ENCODE measurements around the gene PRDM16.

DNA sequence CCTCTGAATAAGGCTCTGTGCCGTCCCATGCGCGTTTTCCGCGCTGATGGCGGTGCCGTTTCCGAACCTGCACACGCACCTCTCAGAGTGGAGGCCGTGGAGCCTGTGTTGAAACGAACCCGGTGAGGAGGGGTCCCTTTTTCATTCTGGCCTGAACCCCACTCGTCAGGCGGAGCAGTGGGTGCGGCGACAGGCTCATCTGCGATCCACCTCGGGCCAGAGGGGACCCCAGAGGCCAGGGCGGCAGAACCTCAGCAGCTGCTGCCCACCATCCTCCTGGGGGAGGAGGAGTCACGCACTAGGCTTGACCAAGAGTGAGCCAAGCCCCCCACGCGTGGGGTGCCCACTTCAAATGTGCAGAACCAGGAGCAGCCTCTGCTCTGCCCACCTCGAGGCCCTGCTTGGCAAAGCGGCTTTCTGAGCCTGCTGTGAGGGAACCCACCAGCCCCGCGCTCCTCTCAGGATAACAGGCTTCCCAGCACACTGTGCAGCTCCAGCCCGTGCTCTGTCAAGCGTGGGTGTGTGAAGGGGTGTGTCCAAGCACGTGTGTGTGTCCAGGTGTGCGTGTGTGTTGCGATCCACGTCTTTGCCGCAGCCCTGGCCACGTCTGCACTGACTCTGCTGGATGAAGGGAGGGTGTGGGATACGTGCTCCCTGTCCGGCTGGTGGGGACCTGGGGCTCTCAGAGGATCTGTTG, 6.8 kb downstream of the PRDM16 start:
- TF ChIP-seq, protein P1, sequence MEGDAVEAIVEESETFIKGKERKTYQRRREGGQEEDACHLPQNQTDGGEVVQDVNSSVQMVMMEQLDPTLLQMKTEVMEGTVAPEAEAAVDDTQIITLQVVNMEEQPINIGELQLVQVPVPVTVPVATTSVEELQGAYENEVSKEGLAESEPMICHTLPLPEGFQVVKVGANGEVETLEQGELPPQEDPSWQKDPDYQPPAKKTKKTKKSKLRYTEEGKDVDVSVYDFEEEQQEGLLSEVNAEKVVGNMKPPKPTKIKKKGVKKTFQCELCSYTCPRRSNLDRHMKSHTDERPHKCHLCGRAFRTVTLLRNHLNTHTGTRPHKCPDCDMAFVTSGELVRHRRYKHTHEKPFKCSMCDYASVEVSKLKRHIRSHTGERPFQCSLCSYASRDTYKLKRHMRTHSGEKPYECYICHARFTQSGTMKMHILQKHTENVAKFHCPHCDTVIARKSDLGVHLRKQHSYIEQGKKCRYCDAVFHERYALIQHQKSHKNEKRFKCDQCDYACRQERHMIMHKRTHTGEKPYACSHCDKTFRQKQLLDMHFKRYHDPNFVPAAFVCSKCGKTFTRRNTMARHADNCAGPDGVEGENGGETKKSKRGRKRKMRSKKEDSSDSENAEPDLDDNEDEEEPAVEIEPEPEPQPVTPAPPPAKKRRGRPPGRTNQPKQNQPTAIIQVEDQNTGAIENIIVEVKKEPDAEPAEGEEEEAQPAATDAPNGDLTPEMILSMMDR (optimal IDR thresholded peaks at IDR 0.05 in 1 of 3, IDR thresholded peaks at IDR 0.05 in 1 of 3, conservative IDR thresholded peaks at IDR 0.05 in 1 of 3; ENCODE audit: extremely low read depth in 1 of 3, insufficient read depth in 2 of 3, low read length in 3 of 3) = no peak
- no peak for TF ChIP-seq EZH2 (IDR thresholded peaks at IDR 0.05; ENCODE audit: low read length)
